ENCODE results near the gene HOXB6. TPM values are rescaled to one million over a fixed set of nuclear protein-coding genes. Genes with fewer than 3 reads are reported as not detected.
A peak's percentile ranks its signal among the peaks of the same experiment; 100 is the strongest.

HOXB6 gene
- total RNA-seq, 6 donors from 2014 or later: 1.1 to 11.3 (median 7.0) TPM

DNA sequence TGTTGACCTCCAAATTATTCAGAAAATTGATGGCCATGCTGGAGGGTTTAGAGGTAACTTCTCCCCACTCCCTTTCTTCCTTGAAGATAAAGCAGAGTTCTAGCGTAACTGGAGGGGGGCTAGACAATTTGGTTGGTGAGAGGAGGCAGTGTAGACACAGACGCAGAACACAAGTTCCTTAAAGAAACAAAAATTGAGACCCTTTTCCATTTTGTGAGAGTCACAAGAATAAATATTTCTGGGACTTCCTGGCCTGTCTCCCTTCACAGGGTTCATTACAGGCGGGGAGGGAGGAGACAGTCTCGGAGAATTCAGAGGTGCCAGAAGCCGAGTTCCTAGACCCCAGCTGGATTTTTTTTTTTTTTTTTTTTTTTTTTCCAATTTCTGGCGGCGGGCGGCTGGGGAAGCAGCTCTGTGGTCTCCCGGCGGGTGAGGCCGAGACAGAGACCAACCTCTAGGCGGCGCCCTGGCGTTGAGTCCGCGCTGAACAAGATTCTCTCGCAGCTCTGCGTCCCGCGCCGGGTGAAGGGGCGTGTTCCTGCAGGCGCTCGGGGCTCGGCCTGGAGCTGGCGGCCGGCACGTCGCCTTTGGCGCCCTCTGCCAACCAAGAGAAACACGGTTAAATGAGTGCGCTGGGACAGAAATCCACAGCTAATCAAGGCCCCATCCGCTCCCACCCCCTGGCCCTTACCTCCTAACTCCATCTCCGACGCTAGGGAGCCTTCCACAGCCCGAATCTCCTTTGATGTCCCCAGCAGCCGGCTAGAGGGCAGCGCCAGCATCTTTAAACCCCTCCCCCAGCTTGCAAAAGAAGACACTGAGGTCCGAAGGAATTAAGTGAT, 31.6 kb upstream of the HOXB6 start:
- H3K9me3 ChIP-seq: no peaks in the 10 kb centered on the region
- no peaks in the 10 kb centered on the region for H3K36me3 ChIP-seq
- peaks cover 0 to 76% (median 45%) of the 10 kb centered on the region in 4 donors for H3K27me3 ChIP-seq
- TF ChIP-seq, protein P1, sequence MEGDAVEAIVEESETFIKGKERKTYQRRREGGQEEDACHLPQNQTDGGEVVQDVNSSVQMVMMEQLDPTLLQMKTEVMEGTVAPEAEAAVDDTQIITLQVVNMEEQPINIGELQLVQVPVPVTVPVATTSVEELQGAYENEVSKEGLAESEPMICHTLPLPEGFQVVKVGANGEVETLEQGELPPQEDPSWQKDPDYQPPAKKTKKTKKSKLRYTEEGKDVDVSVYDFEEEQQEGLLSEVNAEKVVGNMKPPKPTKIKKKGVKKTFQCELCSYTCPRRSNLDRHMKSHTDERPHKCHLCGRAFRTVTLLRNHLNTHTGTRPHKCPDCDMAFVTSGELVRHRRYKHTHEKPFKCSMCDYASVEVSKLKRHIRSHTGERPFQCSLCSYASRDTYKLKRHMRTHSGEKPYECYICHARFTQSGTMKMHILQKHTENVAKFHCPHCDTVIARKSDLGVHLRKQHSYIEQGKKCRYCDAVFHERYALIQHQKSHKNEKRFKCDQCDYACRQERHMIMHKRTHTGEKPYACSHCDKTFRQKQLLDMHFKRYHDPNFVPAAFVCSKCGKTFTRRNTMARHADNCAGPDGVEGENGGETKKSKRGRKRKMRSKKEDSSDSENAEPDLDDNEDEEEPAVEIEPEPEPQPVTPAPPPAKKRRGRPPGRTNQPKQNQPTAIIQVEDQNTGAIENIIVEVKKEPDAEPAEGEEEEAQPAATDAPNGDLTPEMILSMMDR (IDR thresholded peaks at IDR 0.05): peak in 4 of 6 experiments; percentile 27 to 32 (median 28)
- TF ChIP-seq POLR2A (IDR thresholded peaks at IDR 0.05) (no peak), POLR2AphosphoS5 (IDR thresholded peaks at IDR 0.05) (no peak)
- DNase-seq (peak; percentile 44 to 88), ATAC-seq (ENCODE audit: low FRiP score in 2 of 2) (peak in 1 of 2 donors; percentile 79)
- WGBS, 2 donors: 4 to 8% methylated on average over 17 to 31 of the region's 39 CpGs
- peaks cover 3 to 10% (median 5%) of the 10 kb centered on the region in 4 donors for H3K4me1 ChIP-seq
- H3K4me3 ChIP-seq: no peak overlapping the region
- no peak overlapping the region for H3K27ac ChIP-seq

DNA sequence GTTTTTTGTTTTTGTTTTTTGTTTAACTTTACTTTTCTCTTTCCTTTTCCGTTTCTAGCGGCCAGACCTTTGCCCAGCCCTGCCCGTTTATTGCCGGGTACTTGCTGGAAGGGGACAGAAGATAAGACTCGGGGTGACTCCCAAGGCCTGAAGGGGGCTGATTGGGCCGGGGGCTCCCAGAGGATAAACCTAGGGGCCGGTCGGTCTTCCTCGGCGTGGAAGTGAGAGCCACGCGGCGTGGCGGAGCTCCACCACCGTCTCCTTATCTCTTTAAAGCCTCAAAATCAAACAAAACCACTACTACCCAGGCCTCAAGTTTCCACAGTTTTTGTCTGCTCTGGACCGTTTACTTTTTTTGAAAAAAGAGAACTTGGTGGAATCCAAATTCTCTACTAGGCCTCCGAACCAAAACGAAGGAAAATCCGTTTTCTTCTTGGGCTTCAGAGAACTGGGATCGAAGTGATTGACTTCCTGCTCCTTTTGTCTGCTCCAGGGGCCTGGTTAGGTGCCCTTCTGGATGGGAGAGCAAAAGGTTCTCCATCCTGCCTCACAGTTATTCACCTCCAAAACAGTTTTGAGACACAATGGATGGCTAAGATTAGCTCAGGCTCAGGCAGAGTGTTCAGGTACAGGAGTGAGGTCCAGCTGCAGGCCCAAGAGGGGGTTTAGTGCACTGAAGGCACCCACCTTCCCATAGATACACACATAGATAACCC, 29.9 kb upstream of the HOXB6 start:
- ATAC-seq (ENCODE audit: low FRiP score in 2 of 2) (no peak), DNase-seq (no peak)
- H3K27me3 ChIP-seq: peaks cover 0 to 82% (median 49%) of the 10 kb centered on the region in 4 donors
- 29 to 31% methylated on average over 20 of the region's 20 CpGs for WGBS, 2 donors
- H3K4me1 ChIP-seq: peaks cover 3 to 10% (median 5%) of the 10 kb centered on the region in 4 donors
- TF ChIP-seq POLR2AphosphoS5 (IDR thresholded peaks at IDR 0.05): no peak
- no peak for TF ChIP-seq POLR2A (IDR thresholded peaks at IDR 0.05)
- TF ChIP-seq, protein P1 (IDR thresholded peaks at IDR 0.05): no peak
- no peak for TF ChIP-seq EP300 (IDR thresholded peaks at IDR 0.05)
- H3K27ac ChIP-seq: no peak overlapping the region
- H3K9me3 ChIP-seq: no peaks in the 10 kb centered on the region
- H3K4me3 ChIP-seq: no peak overlapping the region
- no peaks in the 10 kb centered on the region for H3K36me3 ChIP-seq

DNA sequence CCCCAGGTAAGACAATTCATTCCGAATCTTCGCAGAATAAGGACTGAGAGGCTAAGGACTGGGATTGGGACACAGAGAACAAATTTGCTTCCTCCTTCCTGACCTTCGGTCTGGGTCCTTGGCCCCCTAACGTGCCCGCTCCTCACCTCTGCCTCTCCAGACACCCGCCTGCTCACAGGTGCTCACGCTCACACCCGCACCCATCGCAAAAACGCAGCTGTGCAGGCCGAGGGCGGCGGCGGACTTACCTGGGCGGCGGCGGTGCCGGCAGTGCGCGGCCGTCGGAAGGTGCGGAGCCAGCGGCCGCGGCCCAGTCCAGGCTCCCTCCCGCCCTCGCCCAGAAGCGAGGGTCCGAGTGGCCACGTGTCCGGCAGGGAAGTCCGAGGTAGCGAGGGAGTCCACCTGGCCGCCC, 28.5 kb upstream of the HOXB6 start:
- Histone ChIP-seq H3K27me3 (peaks cover 0 to 84% (median 58%) of the 10 kb centered on the region in 4 donors), H3K4me1 (peaks cover 3 to 10% (median 5%) of the 10 kb centered on the region in 4 donors), H3K27ac (no peak overlapping the region), H3K4me3 (no peak overlapping the region), H3K36me3 (no peaks in the 10 kb centered on the region), H3K9me3 (no peaks in the 10 kb centered on the region)
- ATAC-seq (ENCODE audit: low FRiP score in 2 of 2): no peak
- DNase-seq: peak in 1 of 2 donors; percentile 76
- 38 to 46% methylated on average over 24 to 34 of the region's 35 CpGs for WGBS, 2 donors
- TF ChIP-seq EP300 (IDR thresholded peaks at IDR 0.05) (no peak), POLR2A (IDR thresholded peaks at IDR 0.05) (no peak), POLR2AphosphoS5 (IDR thresholded peaks at IDR 0.05) (no peak)
- TF ChIP-seq, protein P1 (IDR thresholded peaks at IDR 0.05): no peak

DNA sequence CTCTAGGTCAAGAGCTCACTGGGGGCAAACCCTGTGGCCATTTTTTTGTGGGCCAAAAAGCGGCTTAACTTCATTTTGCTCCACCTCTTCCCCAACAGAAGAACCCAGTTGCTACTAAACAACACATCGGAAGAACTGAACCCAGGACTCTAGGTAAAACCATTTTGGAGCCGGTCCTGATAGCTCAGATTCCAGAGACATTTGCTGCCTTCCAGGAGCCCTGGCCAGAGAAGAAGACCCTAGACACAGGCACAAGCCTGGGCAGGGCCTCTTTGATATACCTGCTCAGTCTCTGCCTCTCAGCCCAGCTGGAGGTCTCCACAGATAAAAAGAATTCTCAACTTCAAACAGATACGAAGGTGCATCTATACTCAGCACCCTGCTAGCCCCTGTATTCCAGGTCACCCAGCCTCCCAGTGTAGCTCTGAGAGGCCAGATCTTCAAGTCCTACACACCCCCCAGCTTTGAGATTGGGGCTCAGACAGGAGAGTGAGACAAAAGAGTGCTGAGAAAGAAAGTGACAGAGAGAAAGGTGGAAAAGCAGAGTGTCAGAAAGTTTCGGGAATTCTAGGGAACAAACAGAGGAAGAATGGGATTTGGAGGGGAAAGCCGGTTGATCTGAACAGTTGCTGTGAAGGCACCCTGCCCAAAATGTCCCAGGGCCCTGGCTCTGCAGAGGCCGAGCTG, 27.9 kb upstream of the HOXB6 start:
- ATAC-seq (ENCODE audit: low FRiP score in 2 of 2) (no peak), DNase-seq (no peak)
- 42 to 49% methylated on average over 7 of the region's 7 CpGs for WGBS, 2 donors
- H3K9me3 ChIP-seq: no peaks in the 10 kb centered on the region
- H3K4me1 ChIP-seq: peaks cover 3 to 10% (median 5%) of the 10 kb centered on the region in 4 donors
- no peak overlapping the region for H3K4me3 ChIP-seq
- no peak overlapping the region for H3K27ac ChIP-seq
- no peaks in the 10 kb centered on the region for H3K36me3 ChIP-seq
- peaks cover 0 to 88% (median 61%) of the 10 kb centered on the region in 4 donors for H3K27me3 ChIP-seq
- TF ChIP-seq EP300 (IDR thresholded peaks at IDR 0.05) (no peak), POLR2A (IDR thresholded peaks at IDR 0.05) (no peak), POLR2AphosphoS5 (IDR thresholded peaks at IDR 0.05) (no peak)
- TF ChIP-seq, protein P1 (IDR thresholded peaks at IDR 0.05): no peak

All from upper lobe of left lung (tissue), 6 donors.